Measurements from ENCODE around the gene CTLA4. TPM values are rescaled to one million over a fixed set of nuclear protein-coding genes. Genes with fewer than 3 reads are reported as not detected.

The CTLA4 gene
- total RNA-seq, 1 experiment from 2014 or later, result not detected

DNA sequence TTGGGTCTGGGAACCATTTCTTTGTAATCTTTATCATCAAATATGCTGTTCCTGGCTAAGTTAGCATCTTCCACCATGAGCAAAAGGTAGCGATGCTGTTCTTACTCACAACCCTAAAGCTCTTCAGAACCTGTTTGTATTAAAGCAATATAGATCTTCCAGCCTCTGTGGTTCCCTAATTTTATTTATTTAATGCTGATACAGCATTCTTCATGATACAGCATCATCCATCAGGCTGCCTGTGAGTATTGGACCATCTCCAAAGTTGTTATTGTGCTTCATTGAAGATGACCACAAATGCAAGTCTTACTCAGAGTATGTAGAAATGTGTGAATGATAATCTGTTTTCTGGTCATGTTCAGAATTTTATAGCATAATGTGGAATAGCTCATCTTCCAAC is 40.9 kb upstream of the CTLA4 start:
- no peaks in the 10 kb centered on the region for H3K9me3 ChIP-seq (ENCODE audit: low read length)
- no peaks in the 10 kb centered on the region for H4K20me1 ChIP-seq (ENCODE audit: low read length)
- TF ChIP-seq, protein P1, sequence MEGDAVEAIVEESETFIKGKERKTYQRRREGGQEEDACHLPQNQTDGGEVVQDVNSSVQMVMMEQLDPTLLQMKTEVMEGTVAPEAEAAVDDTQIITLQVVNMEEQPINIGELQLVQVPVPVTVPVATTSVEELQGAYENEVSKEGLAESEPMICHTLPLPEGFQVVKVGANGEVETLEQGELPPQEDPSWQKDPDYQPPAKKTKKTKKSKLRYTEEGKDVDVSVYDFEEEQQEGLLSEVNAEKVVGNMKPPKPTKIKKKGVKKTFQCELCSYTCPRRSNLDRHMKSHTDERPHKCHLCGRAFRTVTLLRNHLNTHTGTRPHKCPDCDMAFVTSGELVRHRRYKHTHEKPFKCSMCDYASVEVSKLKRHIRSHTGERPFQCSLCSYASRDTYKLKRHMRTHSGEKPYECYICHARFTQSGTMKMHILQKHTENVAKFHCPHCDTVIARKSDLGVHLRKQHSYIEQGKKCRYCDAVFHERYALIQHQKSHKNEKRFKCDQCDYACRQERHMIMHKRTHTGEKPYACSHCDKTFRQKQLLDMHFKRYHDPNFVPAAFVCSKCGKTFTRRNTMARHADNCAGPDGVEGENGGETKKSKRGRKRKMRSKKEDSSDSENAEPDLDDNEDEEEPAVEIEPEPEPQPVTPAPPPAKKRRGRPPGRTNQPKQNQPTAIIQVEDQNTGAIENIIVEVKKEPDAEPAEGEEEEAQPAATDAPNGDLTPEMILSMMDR (conservative IDR thresholded peaks at IDR 0.05; ENCODE audit: low read depth, low read length), result no peak
- no peak for TF ChIP-seq EZH2phosphoT487 (IDR thresholded peaks at IDR 0.05; ENCODE audit: borderline replicate concordance, low read length)
- no peak for TF ChIP-seq EZH2 (IDR thresholded peaks at IDR 0.05; ENCODE audit: low read length, unreplicated experiment)
- no peaks in the 10 kb centered on the region for H3K36me3 ChIP-seq (ENCODE audit: low read depth, low read length)
- H2AFZ ChIP-seq (ENCODE audit: low read length), result no peak overlapping the region
- H3K9me2 ChIP-seq (replicated peaks; ENCODE audit: low read length), result no peaks in the 10 kb centered on the region
- no peak for ATAC-seq
- H3K4me2 ChIP-seq (ENCODE audit: low read length), result no peak overlapping the region
- H3K27ac ChIP-seq (ENCODE audit: low read length), result no peak overlapping the region
- no peaks in the 10 kb centered on the region for H3K79me2 ChIP-seq (ENCODE audit: low read length)
- H3K4me1 ChIP-seq (ENCODE audit: insufficient read depth, low read length), result no peaks in the 10 kb centered on the region
- no peak for DNase-seq
- no peak overlapping the region for H3K9ac ChIP-seq (ENCODE audit: low read length)
- H3K4me3 ChIP-seq (ENCODE audit: low read length), result no peak overlapping the region
- no peaks in the 10 kb centered on the region for H3F3A ChIP-seq (ENCODE audit: low read length, unreplicated experiment)
- H3K27me3 ChIP-seq (ENCODE audit: low read length), result peaks cover 4% of the 10 kb centered on the region; the same call in 1 of the 2 replicates
- POLR2A ChIA-PET (ENCODE audit: unreplicated experiment), result no interaction called here
- BruUV-seq (replicated peaks), result no TSS peak
- CTCF ChIA-PET, result no interaction called here
- intact Hi-C loops (cut with micrococcal nuclease), result no loop called here

- no peak overlapping the region for H3K4me3 ChIP-seq (ENCODE audit: low read length)
- BruUV-seq (replicated peaks), result no TSS peak
- H3K9me2 ChIP-seq (replicated peaks; ENCODE audit: low read length), result no peaks in the 10 kb centered on the region
- no peak overlapping the region for H2AFZ ChIP-seq (ENCODE audit: low read length)
- no peaks in the 10 kb centered on the region for H3F3A ChIP-seq (ENCODE audit: low read length, unreplicated experiment)
- TF ChIP-seq EZH2phosphoT487 (IDR thresholded peaks at IDR 0.05; ENCODE audit: borderline replicate concordance, low read length) (no peak), EZH2 (IDR thresholded peaks at IDR 0.05; ENCODE audit: low read length, unreplicated experiment) (no peak)
- TF ChIP-seq, protein P1 (conservative IDR thresholded peaks at IDR 0.05; ENCODE audit: low read depth, low read length), result no peak
- peaks cover 5% of the 10 kb centered on the region; the same call in 1 of the 2 replicates for H3K27me3 ChIP-seq (ENCODE audit: low read length)
- no peak for ATAC-seq
- ChIA-PET CTCF (no interaction called here), POLR2A (ENCODE audit: unreplicated experiment) (interaction anchor here (0.6 kb wide), 1 partner anchor 200 kb away, joined by 4 read pairs; no protein-coding TSS in a partner anchor)
- H3K9me3 ChIP-seq (ENCODE audit: low read length), result no peaks in the 10 kb centered on the region
- no peaks in the 10 kb centered on the region for H3K36me3 ChIP-seq (ENCODE audit: low read depth, low read length)
- H3K4me1 ChIP-seq (ENCODE audit: insufficient read depth, low read length), result no peaks in the 10 kb centered on the region
- no peak overlapping the region for H3K9ac ChIP-seq (ENCODE audit: low read length)
- no peaks in the 10 kb centered on the region for H4K20me1 ChIP-seq (ENCODE audit: low read length)
- no peak for DNase-seq
- no peak overlapping the region for H3K27ac ChIP-seq (ENCODE audit: low read length)
- no peaks in the 10 kb centered on the region for H3K79me2 ChIP-seq (ENCODE audit: low read length)
- intact Hi-C loops (cut with micrococcal nuclease), result no loop called here
- no peak overlapping the region for H3K4me2 ChIP-seq (ENCODE audit: low read length)
These were observed 37.1 kb upstream of the CTLA4 start for GRCh38 chr2:203830304-203831055.

GRCh38 chr2:203835420-203835819 is 32.2 kb upstream of the CTLA4 start:
- BruUV-seq (replicated peaks), result no TSS peak
- POLR2A ChIA-PET (ENCODE audit: unreplicated experiment), result no interaction called here
- no peak overlapping the region for H2AFZ ChIP-seq (ENCODE audit: low read length)
- no peak overlapping the region for H3K9ac ChIP-seq (ENCODE audit: low read length)
- no peaks in the 10 kb centered on the region for H4K20me1 ChIP-seq (ENCODE audit: low read length)
- CTCF ChIA-PET, result no interaction called here
- TF ChIP-seq, protein P1 (conservative IDR thresholded peaks at IDR 0.05; ENCODE audit: low read depth, low read length), result no peak
- TF ChIP-seq EZH2 (IDR thresholded peaks at IDR 0.05; ENCODE audit: low read length, unreplicated experiment) (no peak), EZH2phosphoT487 (IDR thresholded peaks at IDR 0.05; ENCODE audit: borderline replicate concordance, low read length) (no peak)
- no peaks in the 10 kb centered on the region for H3F3A ChIP-seq (ENCODE audit: low read length, unreplicated experiment)
- H3K4me2 ChIP-seq (ENCODE audit: low read length), result no peak overlapping the region
- no peak overlapping the region for H3K27ac ChIP-seq (ENCODE audit: low read length)
- no peaks in the 10 kb centered on the region for H3K79me2 ChIP-seq (ENCODE audit: low read length)
- no peaks in the 10 kb centered on the region for H3K4me1 ChIP-seq (ENCODE audit: insufficient read depth, low read length)
- intact Hi-C loops (cut with micrococcal nuclease), result no loop called here
- DNase-seq, result no peak
- no peaks in the 10 kb centered on the region for H3K36me3 ChIP-seq (ENCODE audit: low read depth, low read length)
- no peak overlapping the region for H3K4me3 ChIP-seq (ENCODE audit: low read length)
- H3K9me2 ChIP-seq (replicated peaks; ENCODE audit: low read length), result no peaks in the 10 kb centered on the region
- no peaks in the 10 kb centered on the region for H3K9me3 ChIP-seq (ENCODE audit: low read length)
- ATAC-seq, result no peak
- peaks cover 25% of the 10 kb centered on the region for H3K27me3 ChIP-seq (ENCODE audit: low read length)
